Limb (tissue), 2 donors: ENCODE measurements around the gene TMEM254.
"Not testable (repeated sequence)": the region's sequence is repeated elsewhere in the genome, so short reads cannot be mapped to it uniquely, and the experiment has no call there.

Experiments used
- DNase-seq, 2 donors: peaks; one replicate each; pipeline ENCODE4 v3.0.0-alpha.2; 2016; ENCODE audit errors: extremely low spot score in 2 of 2

TMEM254 gene

GRCh38 chr10:80075781-80076180, 2.7 kb upstream of the TMEM254 start:
- no peak for DNase-seq

GRCh38 chr10:80077869-80078447, 507 bp upstream of the TMEM254 start:
- peak in 1 of 2 donors; percentile 2 for DNase-seq

- DNase-seq: no peak
Measured at GRCh38 chr10:80079312-80079719, 851 bp downstream of the TMEM254 start.

DNA sequence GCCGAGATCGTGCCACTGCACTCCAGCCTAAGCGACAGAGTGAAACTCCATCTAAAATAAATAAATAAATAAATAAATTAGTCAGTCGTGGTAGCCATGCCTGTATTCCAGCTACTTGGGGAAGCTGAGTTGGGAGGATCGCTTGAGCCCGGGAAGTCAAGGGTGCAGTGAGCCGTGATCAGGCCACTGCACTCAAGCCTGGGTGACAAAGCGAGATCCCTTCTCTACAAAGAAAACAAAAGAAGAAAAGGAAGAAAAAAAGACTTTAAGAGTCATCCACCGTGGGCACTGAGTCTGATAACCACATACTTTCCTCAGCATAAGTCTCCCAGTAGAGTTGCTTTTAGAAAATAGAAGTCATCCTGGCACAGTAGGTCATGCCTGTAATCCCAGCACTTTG, 2.6 kb downstream of the TMEM254 start:
- no peak for DNase-seq

DNA sequence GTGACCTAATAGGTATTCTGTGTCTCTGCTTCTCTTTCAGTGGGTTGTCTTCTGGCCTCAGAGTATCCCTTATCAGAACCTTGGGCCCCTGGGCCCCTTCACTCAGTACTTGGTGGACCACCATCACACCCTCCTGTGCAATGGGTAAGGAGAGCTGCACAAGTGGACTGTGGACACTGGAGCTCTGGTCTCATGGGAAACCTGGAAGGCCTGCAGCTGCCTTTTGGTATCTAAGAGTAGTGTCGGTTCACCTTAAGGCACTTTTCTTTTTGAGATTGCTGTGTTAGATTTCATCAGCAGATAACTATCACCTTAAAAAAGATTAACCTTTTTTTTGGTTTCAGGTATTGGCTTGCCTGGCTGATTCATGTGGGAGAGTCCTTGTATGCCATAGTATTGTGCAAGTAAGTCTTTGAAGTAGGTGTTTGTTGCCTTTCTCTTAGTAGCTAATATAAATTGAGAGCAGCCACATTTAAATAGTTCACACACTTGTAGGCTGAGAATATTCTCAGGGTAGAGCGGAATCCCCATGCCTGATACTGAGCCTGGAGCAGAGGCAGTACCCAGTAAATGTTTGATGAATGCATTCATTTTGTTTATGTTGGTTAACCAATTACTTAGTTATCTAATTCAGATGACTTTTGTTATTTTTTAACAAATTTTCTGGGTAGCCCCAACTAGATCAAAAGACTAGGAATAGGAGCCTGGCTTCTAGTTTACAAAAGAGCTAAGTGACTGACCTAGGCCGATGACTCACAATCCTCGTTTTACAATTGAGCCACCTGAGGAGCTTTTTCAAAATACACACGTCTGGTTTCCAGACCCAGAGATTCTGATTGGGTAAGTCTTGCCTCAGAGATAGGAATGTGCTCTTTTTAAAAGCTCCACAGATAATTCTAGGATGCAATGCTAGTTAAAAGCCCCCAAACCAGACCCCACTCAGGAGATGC, 3.6 kb downstream of the TMEM254 start:
- no peak for DNase-seq

DNA sequence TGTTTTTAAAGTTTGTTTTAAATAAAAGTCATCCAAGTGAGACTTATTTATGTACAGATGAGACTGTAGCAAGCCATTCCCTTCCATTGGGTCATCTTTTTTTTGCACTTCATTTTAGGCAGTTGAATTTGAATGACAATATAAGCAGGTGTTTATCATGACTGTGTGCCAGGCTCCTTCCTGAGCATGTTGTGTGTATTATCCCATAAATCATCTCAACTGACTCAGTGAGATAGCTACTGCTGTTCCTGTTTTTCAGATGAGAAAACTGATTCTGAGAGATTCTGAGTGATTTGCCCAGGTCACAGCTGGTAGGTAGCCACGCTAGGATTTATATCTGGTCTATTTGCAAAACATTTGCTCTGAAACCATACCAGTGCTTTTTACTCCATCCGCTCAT, 11.7 kb downstream of the TMEM254 start:
- no peak for DNase-seq

DNA sequence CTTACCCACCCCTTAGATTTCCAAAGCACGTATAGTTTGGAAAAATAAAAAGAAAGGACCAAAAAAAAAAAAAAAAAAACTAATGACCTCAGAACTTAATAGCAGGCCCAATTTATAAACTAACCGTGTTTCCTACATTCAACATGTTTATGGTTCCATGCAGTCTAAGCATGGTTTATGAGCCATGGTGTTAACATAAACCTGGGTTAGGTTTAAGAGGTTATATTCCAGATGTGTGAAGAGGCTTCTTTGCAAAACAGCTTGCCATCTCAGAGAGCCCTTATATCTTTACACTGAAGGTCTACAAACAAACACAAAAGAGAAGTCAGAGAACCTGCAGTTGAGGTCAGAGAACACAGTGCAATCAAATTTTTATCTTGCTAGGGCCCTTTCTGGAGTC, 15.8 kb downstream of the TMEM254 start:
- no peak for DNase-seq

GRCh38 chr10:80098272-80098671, 19.8 kb downstream of the TMEM254 start:
- not testable (repeated sequence) for DNase-seq

DNA sequence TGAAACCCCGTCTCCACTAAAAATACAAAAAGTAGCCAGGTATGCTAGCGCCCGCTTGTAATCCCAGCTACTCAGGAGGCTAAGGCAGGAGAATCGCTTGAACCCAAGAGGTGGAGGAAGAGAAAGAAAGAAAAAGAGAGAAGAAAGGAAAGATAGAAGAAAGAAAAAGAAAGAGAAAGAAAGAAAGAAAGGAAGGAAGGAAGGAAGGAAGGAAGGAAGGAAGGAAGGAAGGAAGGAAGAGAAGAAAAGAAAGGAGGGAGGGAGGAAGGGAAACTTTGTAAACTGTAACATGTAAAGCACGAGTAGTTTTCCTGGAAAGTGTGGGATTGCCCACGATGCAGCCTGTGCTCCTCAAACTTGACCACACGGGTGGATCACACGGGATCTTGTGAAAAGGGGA, 20.8 kb downstream of the TMEM254 start:
- not testable (repeated sequence) for DNase-seq

- no peak for DNase-seq
Measured at GRCh38 chr10:80100116-80100515, 21.7 kb downstream of the TMEM254 start.

- DNase-seq: no peak
Measured at GRCh38 chr10:80100861-80101695, 22.6 kb downstream of the TMEM254 start.

DNA sequence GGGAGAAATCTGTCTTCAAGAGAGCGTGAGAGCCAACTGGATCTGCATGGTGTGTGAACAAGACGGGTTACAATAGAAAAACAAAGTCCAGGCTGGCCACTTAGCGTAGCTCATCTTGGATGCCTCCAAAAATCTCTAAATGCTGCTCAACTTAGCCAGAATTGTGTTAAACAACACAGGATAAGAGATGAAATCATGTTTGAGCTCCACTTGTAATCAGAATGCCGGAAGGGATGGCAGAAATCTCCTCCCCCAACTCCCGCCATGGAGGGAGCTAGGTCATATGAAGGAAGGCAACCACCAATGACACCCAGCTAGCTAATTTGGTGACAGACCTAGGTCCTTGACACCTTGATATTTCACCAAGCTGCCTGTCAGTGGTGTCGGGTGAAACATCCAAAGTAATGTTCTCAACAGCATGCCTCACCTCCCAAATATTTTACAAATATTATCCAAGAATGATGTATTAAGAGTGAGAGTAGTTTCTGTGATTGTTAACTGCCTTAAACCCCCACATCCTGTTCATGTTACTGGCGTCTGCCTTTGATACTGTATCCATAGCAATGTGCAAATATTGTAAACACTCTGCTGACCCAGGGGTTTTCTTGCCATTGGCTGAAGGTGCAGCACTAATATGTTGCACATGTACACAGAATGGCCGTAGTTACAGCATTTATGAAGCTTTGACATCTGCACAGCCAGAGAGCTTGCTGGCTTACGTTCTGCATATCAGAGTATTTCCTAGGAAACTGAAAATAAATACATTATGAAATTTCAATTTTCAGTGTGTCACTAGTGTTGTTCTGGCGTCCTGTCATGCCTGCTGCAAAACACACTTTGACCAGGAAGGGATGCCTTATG, 25.8 kb downstream of the TMEM254 start:
- peak; percentile 57 to 93 for DNase-seq

- no peak for DNase-seq
Measured at GRCh38 chr10:80108576-80109239, 30.2 kb downstream of the TMEM254 start.

- DNase-seq: no peak
Measured at GRCh38 chr10:80110986-80111385, 32.5 kb downstream of the TMEM254 start.

DNA sequence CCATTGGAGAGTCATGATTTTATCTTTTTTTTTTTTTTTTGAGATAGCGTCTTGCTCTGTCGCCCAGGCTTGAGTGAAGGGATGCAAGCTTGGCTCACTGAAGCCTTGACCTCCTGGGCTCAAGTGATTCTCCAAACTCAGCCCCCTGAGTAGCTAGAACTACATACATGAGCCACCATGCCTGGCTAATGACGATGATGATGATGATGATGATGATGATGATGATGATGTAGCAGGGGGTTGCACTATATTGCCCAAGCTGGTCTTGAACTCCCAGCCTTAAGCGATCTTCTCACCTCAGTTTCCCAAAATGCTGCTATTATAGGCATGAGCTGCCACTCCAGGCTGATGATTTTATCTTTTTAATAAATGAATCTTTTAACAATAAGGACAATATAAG, 40.2 kb downstream of the TMEM254 start:
- DNase-seq: no peak

GRCh38 chr10:80122110-80122710, 43.7 kb downstream of the TMEM254 start:
- no peak for DNase-seq

DNA sequence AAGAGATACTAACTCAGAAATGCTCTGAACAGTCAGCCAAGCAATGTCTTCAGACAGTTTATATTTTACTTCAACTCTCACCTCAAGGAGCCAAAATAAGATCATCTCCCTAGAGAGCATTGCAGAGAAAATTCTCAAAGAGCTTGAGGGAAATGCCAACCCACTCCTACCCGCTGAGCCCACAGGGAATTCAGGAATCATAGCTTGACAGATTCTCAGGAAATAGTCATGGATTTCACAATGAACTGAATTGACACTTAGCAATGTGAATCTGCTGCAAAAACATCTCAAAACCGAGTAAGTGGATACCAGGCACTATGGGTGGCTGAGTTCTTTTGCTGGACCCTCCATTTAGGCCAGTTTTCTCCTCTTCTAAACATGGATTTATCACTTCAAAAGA, 44.3 kb downstream of the TMEM254 start:
- DNase-seq: no peak

DNA sequence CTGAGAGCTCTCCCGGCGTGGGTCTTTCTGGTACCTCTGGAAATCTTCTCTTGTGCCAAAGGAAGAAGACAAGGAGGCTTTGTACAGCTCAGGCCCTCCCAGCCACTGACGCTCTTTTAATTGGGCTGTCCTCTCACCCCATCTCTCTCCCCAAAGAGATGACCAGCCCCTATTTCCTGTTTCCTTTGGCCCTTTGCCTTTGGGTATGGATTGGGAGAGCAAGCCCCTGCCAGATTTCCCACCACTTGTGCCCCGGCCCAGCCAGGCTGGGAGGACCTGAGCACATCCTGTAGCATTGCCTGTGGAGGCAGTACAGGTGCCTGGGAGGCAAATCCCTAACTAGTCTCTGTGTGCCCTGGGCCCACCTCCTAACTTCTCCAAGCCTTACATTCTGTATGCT, 48.4 kb downstream of the TMEM254 start:
- DNase-seq: peak in 1 of 2 donors; percentile 34

GRCh38 chr10:80131499-80131901, 53.0 kb downstream of the TMEM254 start:
- DNase-seq: no peak
